K562 (cell line): ENCODE measurements around the gene PPM1H. TPM values are rescaled to one million over a fixed set of nuclear protein-coding genes. Genes with fewer than 3 reads are reported as not detected.
A peak's percentile ranks its signal among the peaks of the same experiment; 100 is the strongest.

Source experiments
- ATAC-seq: fragments of 200-7000 bp; cut with Tn5 transposase; 3 replicates; pipeline ENCODE4 v1.9.1; 2020; ENCODE audit warnings: moderate library complexity
- BruUV-seq: library from RNA; stranded (reverse); fragments of 400-500 nt; replicated peaks from 2 replicates; lab custom pipeline; 2021; lab: Mats Ljungman, UMichigan
- CTCF ChIA-PET: fragments of 300-600 bp; formaldehyde crosslinking; extraction: SDS; loops from one replicate; lab custom pipeline; 2021; ENCODE audit warnings: low intra/inter-chr PET ratio; lab: Yijun Ruan, JAX
- POLR2A ChIA-PET: fragments of 300-600, 350-650 bp; sonication (Branson Sonifier 250); formaldehyde crosslinking; extraction: SDS; loops from one replicate; lab custom pipeline; 2021; ENCODE audit warnings: antibody characterized with exemption, inconsistent platforms; lab: Yijun Ruan, JAX
- DNase-seq, 4 experiments: peaks; one replicate each; pipeline versions ENCODE4 v3.0.0 to v3.0.0-alpha.2; 2011 to 2018; ENCODE audit warnings: low spot score in 3 of 4, mixed read lengths in 3 of 4; ENCODE audit errors: extremely low read depth in 1 of 4
- FAIRE-seq: peaks from 2 replicates; lab custom pipeline; 2011; peaks lifted over from hg19 to GRCh38; lab: Jason Lieb, UNC
- H2AFZ ChIP-seq: 2 replicates; pipeline ENCODE4 v1.6.0; 2011; ENCODE audit warnings: low read depth, low read length, control low read depth, inconsistent platforms
- H3K27ac ChIP-seq: fragments of 200-600 bp; 3 replicates; pipeline ENCODE4 v1.8.0; 2011; ENCODE audit warnings: low read depth, mild to moderate bottlenecking, control low read depth, inconsistent platforms, low read length, moderate library complexity, mixed read lengths; ENCODE audit errors: extremely low read depth
- H3K27me3 ChIP-seq, 2 experiments: fragments of 300-600 bp in 1 of 2; 2 replicates in 1 of 2; 3 replicates in 1 of 2; pipeline versions ENCODE4 v1.6.0 to v1.8.0; 2011; ENCODE audit warnings: inconsistent platforms in 2 of 2, low read length in 2 of 2, mild to moderate bottlenecking in 1 of 2, mixed read lengths in 1 of 2, moderate library complexity in 1 of 2; ENCODE audit not compliant: control insufficient read depth in 2 of 2, insufficient read depth in 2 of 2
- H3K36me3 ChIP-seq: fragments of 300-600 bp; 3 replicates; pipeline ENCODE4 v1.8.0; 2011; ENCODE audit warnings: mild to moderate bottlenecking, low read length, inconsistent platforms; ENCODE audit not compliant: control insufficient read depth, insufficient read depth
- H3K4me1 ChIP-seq, 2 experiments: fragments of 200-600 bp in 1 of 2; replicated peaks in 1 of 2; 2 replicates in 1 of 2; 3 replicates in 1 of 2; pipeline versions ENCODE4 v1.5.1 to v1.8.0; 2011; ENCODE audit warnings: inconsistent platforms in 2 of 2, low read length in 2 of 2, mild to moderate bottlenecking in 1 of 2, mixed read lengths in 1 of 2, moderate library complexity in 1 of 2; ENCODE audit not compliant: control insufficient read depth in 2 of 2, insufficient read depth in 2 of 2
- H3K4me2 ChIP-seq: 2 replicates; pipeline ENCODE4 v1.6.1; 2011; ENCODE audit warnings: low read length, control low read depth, inconsistent platforms, mixed read lengths; ENCODE audit not compliant: insufficient read depth
- H3K4me3 ChIP-seq: fragments of 200-600 bp; sonication (generic), shearing (Covaris generic); 2 replicates; pipeline ENCODE4 v1.5.1; 2016; ENCODE audit warnings: control low read depth, inconsistent platforms
- H3K79me2 ChIP-seq: fragments of 200-600 bp; 3 replicates; pipeline ENCODE4 v1.8.0; 2011; ENCODE audit warnings: low read length, inconsistent platforms; ENCODE audit not compliant: control insufficient read depth, insufficient read depth
- H3K9ac ChIP-seq, 2 experiments: 2 replicates each; pipeline versions ENCODE4 v1.6.0 to v1.6.1; 2011; ENCODE audit warnings: low read depth in 2 of 2, low read length in 2 of 2, control low read depth in 1 of 2, inconsistent platforms in 1 of 2, mild to moderate bottlenecking in 1 of 2, mixed read lengths in 1 of 2; ENCODE audit not compliant: insufficient read depth in 1 of 2
- H3K9me1 ChIP-seq: one replicate; pipeline ENCODE4 v1.6.0; 2011; ENCODE audit warnings: inconsistent platforms, mild to moderate bottlenecking, low read length, moderate library complexity; ENCODE audit not compliant: control insufficient read depth, insufficient read depth
- H3K9me3 ChIP-seq: replicated peaks from 2 replicates; pipeline ENCODE4 v1.5.1; 2011; ENCODE audit warnings: low read depth, low read length, inconsistent platforms; ENCODE audit not compliant: control insufficient read depth, insufficient read depth
- H4K20me1 ChIP-seq: replicated peaks from 2 replicates; pipeline ENCODE4 v1.6.1; 2011; ENCODE audit warnings: low read length, inconsistent platforms, mixed read lengths; ENCODE audit not compliant: control insufficient read depth, insufficient read depth
- ARID1B ChIP-seq: fragments of 450-650 bp; IDR thresholded peaks from 2 replicates; pipeline ENCODE4 v1.6.1; 2016; ENCODE audit warnings: antibody characterized with exemption, mild to moderate bottlenecking, inconsistent platforms
- ATF7 ChIP-seq: fragments of 450-650 bp; IDR thresholded peaks from 2 replicates; pipeline ENCODE4 v1.7.1; 2014; ENCODE audit warnings: mild to moderate bottlenecking, moderate library complexity
- CTBP1 ChIP-seq: fragments of 450-650 bp; IDR thresholded peaks from 2 replicates; pipeline ENCODE4 v1.6.1; 2016; ENCODE audit warnings: borderline replicate concordance
- JUND ChIP-seq, 2 experiments: IDR thresholded peaks; 2 replicates in 1 of 2; 3 replicates in 1 of 2; pipeline ENCODE4 v1.6.1; 2011; ENCODE audit warnings: borderline replicate concordance in 2 of 2, low read depth in 2 of 2, low read length in 2 of 2, improper control_type of control experiment in 1 of 2, missing biosample characterization in 1 of 2, missing genetic modification characterization in 1 of 2, missing genetic modification reagents in 1 of 2
- MAFF ChIP-seq: IDR thresholded peaks from 2 replicates; pipeline ENCODE4 v1.6.1; 2012; ENCODE audit warnings: low read length, improper control_type of control experiment
- MAFK ChIP-seq: IDR thresholded peaks from 2 replicates; pipeline ENCODE4 v1.6.1; 2011; ENCODE audit warnings: low read length, improper control_type of control experiment
- MEF2D ChIP-seq: conservative IDR thresholded peaks from 2 replicates; pipeline ENCODE4 v1.6.1; 2016; ENCODE audit warnings: low read depth, missing genetic modification characterization, missing compliant biosample characterization
- NKRF ChIP-seq: fragments of 450-650 bp; IDR thresholded peaks from 2 replicates; pipeline ENCODE4 v1.6.1; 2016; ENCODE audit warnings: borderline replicate concordance
- PRDM10 ChIP-seq: fragments of 450-650 bp; IDR thresholded peaks from 2 replicates; pipeline ENCODE4 v1.6.1; 2018; ENCODE audit not compliant: partially characterized antibody
- RCOR1 ChIP-seq, 2 experiments: IDR thresholded peaks; 2 replicates each; pipeline ENCODE4 v1.6.1; 2012; ENCODE audit warnings: low read depth in 2 of 2, low read length in 2 of 2, borderline replicate concordance in 1 of 2, improper control_type of control experiment in 1 of 2
- ZNF282 ChIP-seq: sonication (generic); formaldehyde crosslinking; IDR thresholded peaks from 2 replicates; pipeline ENCODE4 v1.8.1; 2023; ENCODE audit warnings: missing genetic modification reagents
- ZNF316 ChIP-seq: fragments of 450-650 bp; IDR thresholded peaks from 2 replicates; pipeline ENCODE4 v1.6.1; 2016
- WGBS: fragments of 100-300 bp; shearing (Covaris generic); methylation state at CpG from one replicate; pipeline ENCODE4 v1.1.6; 2016; ENCODE audit warnings: low coverage, mixed read lengths; ENCODE audit not compliant: insufficient coverage; ENCODE audit errors: missing lambda C conversion rate; 5-methylcytosine and 5-hydroxymethylcytosine counted together
- in situ Hi-C: fragments of 300-500 bp; cut with MboI; formaldehyde crosslinking; loops from 4 replicates; pipeline ENCODE4 v1.15.0; 2018; ENCODE audit warnings: inconsistent platforms, mixed read lengths
- intact Hi-C: fragments of 100-400 bp; cut with micrococcal nuclease; formaldehyde crosslinking; loops from 2 replicates; pipeline ENCODE4 v1.14.2; 2022
- polyA plus RNA-seq, 8 experiments: library from polyadenylated mRNA; depleted of rRNA in 4 of 8; stranded (reverse) in 5 of 8; unstranded in 3 of 8; fragments of >200 nt; fragmentation: Nextera tagmentation in 2 of 8; fragmentation: Illumina TruSeq in 1 of 8; extraction: Ambion mirVana in 2 of 8; extraction: Trizol in 1 of 8; gene quantifications; 2 replicates each; pipeline versions ENCODE4 v1.2.1 to v1.2.3, GENCODE V29; 2011 to 2014; ENCODE audit warnings: inconsistent platforms in 1 of 8, missing spikeins in 1 of 8
- total RNA-seq, 7 experiments: library from RNA; depleted of rRNA in 6 of 7; stranded (reverse); fragments of >200 nt in 6 of 7; fragmentation: Illumina TruSeq in 2 of 7; extraction: Trizol in 2 of 7; gene quantifications; 2 replicates each; pipeline versions ENCODE4 v1.2.1 to v1.2.3, GENCODE V29; 2011 to 2021; ENCODE audit warnings: low replicate concordance in 1 of 7
- TF ChIP-seq, protein P1 (sequence below): sonication (generic); formaldehyde crosslinking; IDR thresholded peaks from 2 replicates; pipeline ENCODE4 v1.9.0; 2022; ENCODE audit warnings: mild to moderate bottlenecking, missing genetic modification reagents

PPM1H gene
- total and polyA plus RNA-seq, 9 of the 15 experiments (the other 6 are each of a cell fraction or from before 2014, with no cell fraction given): 5.3 to 29.3 (median 11.3) TPM

- no peaks in the 10 kb centered on the region for H3K9me1 ChIP-seq
- H3K9ac ChIP-seq: no peak overlapping the region
- intact Hi-C loops (loop anchor here (5.0 kb wide), 2 partner anchors 95 to 165 kb away; no protein-coding TSS in a partner anchor), in situ Hi-C loops (no loop called here)
- DNase-seq: peak in 2 of 4 experiments; percentile 32 to 38
- H3K4me3 ChIP-seq: no peak overlapping the region
- H3K27me3 ChIP-seq: no peaks in the 10 kb centered on the region; a peak in 1 of 5 replicates
- peak; percentile 86 for ATAC-seq
- 17% methylated on average over 9 of the region's 9 CpGs for WGBS
- no TSS peak for BruUV-seq
- peak overlapping the region; percentile 48; the same call in 1 of the 2 replicates for H2AFZ ChIP-seq
- H3K4me1 ChIP-seq: peaks cover 0 to 11% of the 10 kb centered on the region in 2 experiments; a peak in 3 of 5 replicates
- no peaks in the 10 kb centered on the region for H3K79me2 ChIP-seq
- H3K36me3 ChIP-seq: no peaks in the 10 kb centered on the region
- no peaks in the 10 kb centered on the region for H3K9me3 ChIP-seq
- H3K4me2 ChIP-seq: peak overlapping the region; percentile 36
- ChIA-PET CTCF (no interaction called here), POLR2A (interaction anchor here (1.0 kb wide), 1 partner anchor 13 kb away, joined by 3 read pairs; no protein-coding TSS in a partner anchor)
- no peaks in the 10 kb centered on the region for H4K20me1 ChIP-seq
- peak overlapping the region; percentile 30; the same call in 2 of the 3 replicates for H3K27ac ChIP-seq
- no peak for FAIRE-seq
- TF ChIP-seq NKRF: no peak
- peak; percentile 17; the same call in 1 of the 2 replicates for TF ChIP-seq MAFF
- TF ChIP-seq MEF2D: no peak
- TF ChIP-seq ZNF282: no peak
- 0 out of 2 replicates have a peak, but pooled peaks have one; percentile 5 for TF ChIP-seq JUND (IDR thresholded peaks at IDR 0.05; ENCODE audit: borderline replicate concordance, low read depth, low read length)
- no peak for TF ChIP-seq JUND (tag; IDR thresholded peaks at IDR 0.05; ENCODE audit: borderline replicate concordance, low read depth, low read length)
- peak; percentile 73 for TF ChIP-seq ZNF316
- peak in 1 of 2 experiments; percentile 55; a peak in 1 of 4 replicates for TF ChIP-seq RCOR1 (IDR thresholded peaks at IDR 0.05; ENCODE audit: borderline replicate concordance in 1 of 2, low read depth in 2 of 2, low read length in 2 of 2)
- TF ChIP-seq ARID1B: 0 out of 2 replicates have a peak, but pooled peaks have one; percentile 16
- TF ChIP-seq, protein P1, sequence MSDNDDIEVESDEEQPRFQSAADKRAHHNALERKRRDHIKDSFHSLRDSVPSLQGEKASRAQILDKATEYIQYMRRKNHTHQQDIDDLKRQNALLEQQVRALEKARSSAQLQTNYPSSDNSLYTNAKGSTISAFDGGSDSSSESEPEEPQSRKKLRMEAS (CRISPR knock-in tag): no peak
- TF ChIP-seq MAFK: peak; percentile 35; the same call in 1 of the 2 replicates
- peak; percentile 19; the same call in 1 of the 2 replicates for TF ChIP-seq CTBP1
- TF ChIP-seq ATF7: peak; percentile 88
- TF ChIP-seq PRDM10: peak; percentile 98
These were observed 117.2 kb downstream of the PPM1H start for GRCh38 chr12:62817556-62818271.
